ENCODE data around the gene IQGAP3.
A peak's percentile ranks its signal among the peaks of the same experiment; 100 is the strongest.

Gene IQGAP3, protein sequence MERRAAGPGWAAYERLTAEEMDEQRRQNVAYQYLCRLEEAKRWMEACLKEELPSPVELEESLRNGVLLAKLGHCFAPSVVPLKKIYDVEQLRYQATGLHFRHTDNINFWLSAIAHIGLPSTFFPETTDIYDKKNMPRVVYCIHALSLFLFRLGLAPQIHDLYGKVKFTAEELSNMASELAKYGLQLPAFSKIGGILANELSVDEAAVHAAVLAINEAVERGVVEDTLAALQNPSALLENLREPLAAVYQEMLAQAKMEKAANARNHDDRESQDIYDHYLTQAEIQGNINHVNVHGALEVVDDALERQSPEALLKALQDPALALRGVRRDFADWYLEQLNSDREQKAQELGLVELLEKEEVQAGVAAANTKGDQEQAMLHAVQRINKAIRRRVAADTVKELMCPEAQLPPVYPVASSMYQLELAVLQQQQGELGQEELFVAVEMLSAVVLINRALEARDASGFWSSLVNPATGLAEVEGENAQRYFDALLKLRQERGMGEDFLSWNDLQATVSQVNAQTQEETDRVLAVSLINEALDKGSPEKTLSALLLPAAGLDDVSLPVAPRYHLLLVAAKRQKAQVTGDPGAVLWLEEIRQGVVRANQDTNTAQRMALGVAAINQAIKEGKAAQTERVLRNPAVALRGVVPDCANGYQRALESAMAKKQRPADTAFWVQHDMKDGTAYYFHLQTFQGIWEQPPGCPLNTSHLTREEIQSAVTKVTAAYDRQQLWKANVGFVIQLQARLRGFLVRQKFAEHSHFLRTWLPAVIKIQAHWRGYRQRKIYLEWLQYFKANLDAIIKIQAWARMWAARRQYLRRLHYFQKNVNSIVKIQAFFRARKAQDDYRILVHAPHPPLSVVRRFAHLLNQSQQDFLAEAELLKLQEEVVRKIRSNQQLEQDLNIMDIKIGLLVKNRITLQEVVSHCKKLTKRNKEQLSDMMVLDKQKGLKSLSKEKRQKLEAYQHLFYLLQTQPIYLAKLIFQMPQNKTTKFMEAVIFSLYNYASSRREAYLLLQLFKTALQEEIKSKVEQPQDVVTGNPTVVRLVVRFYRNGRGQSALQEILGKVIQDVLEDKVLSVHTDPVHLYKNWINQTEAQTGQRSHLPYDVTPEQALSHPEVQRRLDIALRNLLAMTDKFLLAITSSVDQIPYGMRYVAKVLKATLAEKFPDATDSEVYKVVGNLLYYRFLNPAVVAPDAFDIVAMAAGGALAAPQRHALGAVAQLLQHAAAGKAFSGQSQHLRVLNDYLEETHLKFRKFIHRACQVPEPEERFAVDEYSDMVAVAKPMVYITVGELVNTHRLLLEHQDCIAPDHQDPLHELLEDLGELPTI (N-terminal part only)

GRCh38 chr1:156571919-156572662 lies at the start of gene IQGAP3:
Gene IQGAP3 (minus strand): TSS chr1:156572565. CDS start chr1:156572529, 36 bp downstream.
- H3K4me3 ChIP-seq (ENCODE audit: control insufficient read depth, low read depth, low read length): peak within 1 kb of the TSS; percentile 87

GRCh38 chr1:156619582-156619955 lies 47.2 kb upstream of the IQGAP3 start:
- H3K4me3 ChIP-seq (ENCODE audit: control insufficient read depth, low read depth, low read length): no peak overlapping the region
- no peak for DNase-seq (ENCODE audit: low read depth)
- TF ChIP-seq, protein P1, sequence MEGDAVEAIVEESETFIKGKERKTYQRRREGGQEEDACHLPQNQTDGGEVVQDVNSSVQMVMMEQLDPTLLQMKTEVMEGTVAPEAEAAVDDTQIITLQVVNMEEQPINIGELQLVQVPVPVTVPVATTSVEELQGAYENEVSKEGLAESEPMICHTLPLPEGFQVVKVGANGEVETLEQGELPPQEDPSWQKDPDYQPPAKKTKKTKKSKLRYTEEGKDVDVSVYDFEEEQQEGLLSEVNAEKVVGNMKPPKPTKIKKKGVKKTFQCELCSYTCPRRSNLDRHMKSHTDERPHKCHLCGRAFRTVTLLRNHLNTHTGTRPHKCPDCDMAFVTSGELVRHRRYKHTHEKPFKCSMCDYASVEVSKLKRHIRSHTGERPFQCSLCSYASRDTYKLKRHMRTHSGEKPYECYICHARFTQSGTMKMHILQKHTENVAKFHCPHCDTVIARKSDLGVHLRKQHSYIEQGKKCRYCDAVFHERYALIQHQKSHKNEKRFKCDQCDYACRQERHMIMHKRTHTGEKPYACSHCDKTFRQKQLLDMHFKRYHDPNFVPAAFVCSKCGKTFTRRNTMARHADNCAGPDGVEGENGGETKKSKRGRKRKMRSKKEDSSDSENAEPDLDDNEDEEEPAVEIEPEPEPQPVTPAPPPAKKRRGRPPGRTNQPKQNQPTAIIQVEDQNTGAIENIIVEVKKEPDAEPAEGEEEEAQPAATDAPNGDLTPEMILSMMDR (conservative IDR thresholded peaks at IDR 0.05; ENCODE audit: control insufficient read depth, insufficient read depth, low read depth, low read length): no peak

More at GRCh38 chr1:156571919-156572662, at the start of gene IQGAP3:
- DNase-seq (ENCODE audit: low read depth): peak; percentile 76
- TF ChIP-seq, protein P1 (conservative IDR thresholded peaks at IDR 0.05; ENCODE audit: control insufficient read depth, insufficient read depth, low read depth, low read length): no peak

DNA sequence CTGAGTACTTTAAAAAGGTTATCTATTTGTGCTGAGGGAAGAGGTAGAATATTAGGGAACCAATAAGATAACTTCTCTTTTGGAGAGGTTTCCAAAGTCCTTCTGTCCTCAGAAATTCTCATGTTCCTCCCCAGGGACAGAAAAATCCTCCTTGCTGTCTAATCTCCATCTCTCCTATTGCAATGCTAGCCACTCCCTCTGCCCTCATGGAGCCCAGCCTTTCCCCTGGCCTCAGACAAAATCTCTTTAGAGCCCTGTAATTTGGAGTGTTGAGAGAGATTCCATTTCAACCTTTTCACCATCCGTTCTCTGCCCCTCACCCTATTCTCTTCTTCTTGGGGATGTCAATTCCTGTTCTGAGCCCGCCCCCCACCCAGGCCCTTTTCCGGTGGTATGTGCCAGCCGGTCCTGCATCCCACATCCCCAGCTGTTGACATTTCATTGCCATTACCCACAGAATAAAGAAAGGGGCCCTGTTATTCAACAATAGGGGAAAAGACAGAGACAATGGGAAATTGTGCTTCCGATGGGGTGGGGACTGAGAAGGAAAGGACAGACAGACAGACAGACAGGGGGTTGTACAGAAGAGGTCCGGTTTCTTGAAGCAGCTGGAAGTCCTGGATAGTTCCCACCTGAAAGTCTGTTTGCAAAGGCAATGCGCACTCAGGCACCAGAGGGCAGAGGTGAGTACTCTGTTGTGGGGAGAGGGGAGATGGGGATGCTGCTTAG lies 46.7 kb upstream of the IQGAP3 start, which contains the start of gene HAPLN2:
Gene HAPLN2, plus strand, starts transcription at position 563 of the 729 bp plus-strand sequence. CDS start 4,076 bp downstream, outside the sequence.
- TF ChIP-seq, protein P1 (conservative IDR thresholded peaks at IDR 0.05; ENCODE audit: control insufficient read depth, insufficient read depth, low read depth, low read length): peak; percentile 48
- no peak within 1 kb of the TSS for H3K4me3 ChIP-seq (ENCODE audit: control insufficient read depth, low read depth, low read length)
- no peak for DNase-seq (ENCODE audit: low read depth)

DNA sequence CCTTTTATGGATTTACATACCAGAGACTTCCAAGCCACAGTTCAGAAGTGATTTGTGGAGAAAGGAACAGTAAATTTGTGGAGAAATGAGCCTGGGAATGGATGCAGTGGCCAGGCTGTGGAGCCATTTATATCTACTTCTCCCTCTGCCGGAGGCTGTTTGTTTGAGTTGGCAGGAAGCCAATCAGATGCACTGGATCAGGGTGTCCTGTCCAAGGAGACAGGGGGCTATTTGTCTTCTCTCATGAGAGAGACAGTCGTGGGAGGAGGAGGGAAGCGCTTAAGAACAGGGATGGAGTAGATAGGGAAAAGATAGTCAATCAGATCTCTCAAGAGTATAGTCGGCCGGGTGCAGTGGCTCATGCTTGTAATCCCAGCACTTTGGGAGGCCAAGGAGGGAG lies 44.1 kb upstream of the IQGAP3 start:
- TF ChIP-seq, protein P1 (conservative IDR thresholded peaks at IDR 0.05; ENCODE audit: control insufficient read depth, insufficient read depth, low read depth, low read length): peak; percentile 7
- H3K4me3 ChIP-seq (ENCODE audit: control insufficient read depth, low read depth, low read length): no peak overlapping the region
- DNase-seq (ENCODE audit: low read depth): peak; percentile 54

- TF ChIP-seq, protein P1 (conservative IDR thresholded peaks at IDR 0.05; ENCODE audit: control insufficient read depth, insufficient read depth, low read depth, low read length): no peak
- no peak overlapping the region for H3K4me3 ChIP-seq (ENCODE audit: control insufficient read depth, low read depth, low read length)
- no peak for DNase-seq (ENCODE audit: low read depth)
Measured at GRCh38 chr1:156615946-156616345, 43.6 kb upstream of the IQGAP3 start.

All from fibroblast of mammary gland (primary cell).